Hypothalamus (tissue), 51 donors: ENCODE results near the gene TIMM23.

ENCODE experiments used
- DNase-seq, 51 donors: peaks; one replicate each; lab custom pipeline; 2025; lab: John Stamatoyannopoulos, UW

Gene TIMM23

DNA sequence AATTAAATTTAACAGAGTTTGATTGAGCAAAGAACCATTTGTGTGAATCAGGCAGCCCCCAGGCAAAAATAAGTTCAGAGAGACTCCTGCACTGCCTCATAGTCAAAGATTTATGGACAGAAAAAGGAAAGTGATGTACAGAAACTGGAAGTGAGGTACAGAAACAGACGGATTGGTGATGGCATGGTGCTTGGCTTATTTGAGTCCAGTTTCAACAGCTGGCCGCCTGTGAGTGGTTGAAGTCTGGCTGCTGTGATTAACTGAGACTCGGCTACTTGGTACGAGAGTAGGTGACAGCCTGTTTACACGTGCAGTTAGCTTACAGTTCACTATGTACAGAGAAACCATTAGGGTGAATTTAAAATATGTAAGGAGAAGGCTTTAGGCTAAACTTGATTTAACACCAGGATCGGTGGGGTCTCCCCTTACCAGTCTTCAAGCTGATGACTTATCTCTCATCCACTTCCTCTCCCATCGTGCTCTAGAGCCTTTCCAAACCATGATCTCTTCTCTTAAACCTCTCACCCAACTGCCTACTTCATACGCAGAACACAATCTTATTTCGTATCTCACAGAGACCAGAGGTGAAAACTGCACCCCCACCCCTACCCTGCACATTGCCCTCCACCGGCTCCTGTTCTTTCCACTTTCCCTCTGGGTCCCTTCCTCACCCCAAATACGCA, 78.8 kb downstream of the TIMM23 start:
- no peak for DNase-seq

DNA sequence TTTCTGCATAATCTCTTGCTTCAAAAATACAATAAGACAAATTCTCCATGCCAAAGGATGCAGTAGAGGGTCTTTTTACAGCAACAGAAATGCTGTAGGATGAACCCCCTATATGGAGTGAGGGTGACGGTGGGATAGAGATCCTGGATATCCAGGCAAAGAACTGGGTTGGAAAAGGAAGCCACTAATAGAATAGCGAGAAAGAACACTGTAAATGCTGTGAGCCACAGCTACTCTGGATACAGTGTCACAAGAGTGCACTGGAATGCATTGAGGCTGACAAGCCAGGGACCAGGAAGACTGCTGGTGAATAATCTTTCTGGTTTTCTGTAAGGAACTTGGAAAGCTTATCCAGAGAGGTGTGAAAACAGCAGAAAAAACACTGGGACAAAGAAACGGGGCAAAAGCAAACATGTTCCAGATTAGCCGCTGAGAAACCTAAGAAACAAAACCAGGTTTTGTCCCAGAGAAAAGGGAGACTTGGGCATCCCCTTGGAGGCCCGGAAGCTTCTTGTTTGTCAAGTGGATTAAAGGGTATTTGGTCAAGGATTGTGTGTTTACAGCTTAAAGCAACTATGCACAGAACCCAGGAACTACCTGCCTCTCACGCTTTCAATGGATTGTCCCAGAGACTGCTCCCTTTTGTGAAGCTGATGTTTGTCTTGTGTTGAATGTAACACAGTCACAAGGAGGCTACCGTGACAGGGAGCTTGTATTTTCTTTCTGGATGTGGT, 79.9 kb downstream of the TIMM23 start:
- DNase-seq, result no peak

GRCh38 chr10:46052791-46053375, 80.6 kb downstream of the TIMM23 start:
- no peak for DNase-seq
